Large intestine (tissue), 3 donors: Measurements from ENCODE around the gene EGR1. TPM values are rescaled to one million over a fixed set of nuclear protein-coding genes. Genes with fewer than 3 reads are reported as not detected.
"Not testable (repeated sequence)": the region's sequence is repeated elsewhere in the genome, so short reads cannot be mapped to it uniquely, and the experiment has no call there.

Experiments
- DNase-seq, 2 donors: peaks; one replicate each; pipeline versions ENCODE4 v3.0.0 to v3.0.0-alpha.2; 2013
- H3K27ac ChIP-seq: one replicate; pipeline ENCODE4 v1.5.1; 2013; ENCODE audit warnings: low read length
- H3K27me3 ChIP-seq: 2 replicates; pipeline ENCODE4 v1.6.1; 2013; ENCODE audit warnings: low read length; ENCODE audit not compliant: control insufficient read depth, insufficient read depth
- H3K36me3 ChIP-seq: 2 replicates; pipeline ENCODE4 v1.6.1; 2013; ENCODE audit warnings: low read length; ENCODE audit not compliant: control insufficient read depth, insufficient read depth
- H3K4me1 ChIP-seq: one replicate; pipeline ENCODE4 v1.6.1; 2013; ENCODE audit warnings: low read length; ENCODE audit not compliant: control insufficient read depth, insufficient read depth
- H3K4me3 ChIP-seq: one replicate; pipeline ENCODE4 v1.5.1; 2013; ENCODE audit warnings: low read length
- H3K9me3 ChIP-seq: one replicate; pipeline ENCODE4 v1.6.1; 2013; ENCODE audit warnings: mild to moderate bottlenecking, low read depth, low read length, moderate library complexity; ENCODE audit not compliant: control insufficient read depth
- WGBS: methylation state at CpG from one replicate; pipeline ENCODE4 v1.1.5; 2013; ENCODE audit warnings: low lambda C conversion rate; ENCODE audit not compliant: insufficient coverage; 5-methylcytosine and 5-hydroxymethylcytosine counted together
- polyA plus RNA-seq: library from polyadenylated mRNA; unstranded; fragments of 120-200 nt; gene quantifications from one replicate; pipeline ENCODE4 v1.2.1, GENCODE V29; 2013

EGR1 gene
- polyA plus RNA-seq, 1 donor, result 371 TPM

GRCh38 chr5:138468966-138469539 lies 3.8 kb downstream of the EGR1 start:
- Histone ChIP-seq H3K9me3 (no peaks in the 10 kb centered on the region), H3K27ac (no peak overlapping the region), H3K4me1 (peaks cover 13% of the 10 kb centered on the region), H3K36me3 (peaks cover 11% of the 10 kb centered on the region), H3K4me3 (no peak overlapping the region), H3K27me3 (peaks cover 3% of the 10 kb centered on the region)
- DNase-seq, result no peak
- WGBS, result 100% methylated on average over 3 of the region's 8 CpGs

- H3K9me3 ChIP-seq, result no peaks in the 10 kb centered on the region
- peaks cover 3% of the 10 kb centered on the region for H3K27me3 ChIP-seq
- H3K27ac ChIP-seq, result no peak overlapping the region
- no peak overlapping the region for H3K4me3 ChIP-seq
- peak in 1 of 2 donors; percentile 42 for DNase-seq
- H3K36me3 ChIP-seq, result peaks cover 11% of the 10 kb centered on the region
- peaks cover 13% of the 10 kb centered on the region for H3K4me1 ChIP-seq
- WGBS, result no CpG with 5 or more reads among the region's 8 CpGs
Observed at GRCh38 chr5:138469540-138470321, 4.5 kb downstream of the EGR1 start.

GRCh38 chr5:138470322-138471051 lies 5.2 kb downstream of the EGR1 start:
- Histone ChIP-seq H3K4me3 (no peak overlapping the region), H3K9me3 (no peaks in the 10 kb centered on the region), H3K36me3 (peaks cover 11% of the 10 kb centered on the region), H3K4me1 (peaks cover 13% of the 10 kb centered on the region), H3K27ac (no peak overlapping the region), H3K27me3 (peaks cover 3% of the 10 kb centered on the region)
- DNase-seq, result no peak
- WGBS, result no CpG with 5 or more reads among the region's 3 CpGs

- WGBS, result no CpG with 5 or more reads among the region's 2 CpGs
- Histone ChIP-seq H3K27ac (no peak overlapping the region), H3K4me3 (no peak overlapping the region), H3K36me3 (peaks cover 11% of the 10 kb centered on the region), H3K27me3 (peaks cover 3% of the 10 kb centered on the region), H3K9me3 (no peaks in the 10 kb centered on the region), H3K4me1 (peaks cover 12% of the 10 kb centered on the region)
- DNase-seq, result no peak
Observed at GRCh38 chr5:138471052-138471361, 5.7 kb downstream of the EGR1 start.

GRCh38 chr5:138472353-138472752 lies 7.1 kb downstream of the EGR1 start:
- Histone ChIP-seq H3K27me3 (no peaks in the 10 kb centered on the region), H3K27ac (no peak overlapping the region), H3K9me3 (no peaks in the 10 kb centered on the region), H3K4me3 (no peak overlapping the region), H3K4me1 (peaks cover under 1% of the 10 kb centered on the region), H3K36me3 (peaks cover 9% of the 10 kb centered on the region)
- WGBS, result no CpG with 5 or more reads among the region's 6 CpGs
- no peak for DNase-seq

- H3K4me1 ChIP-seq, H3K27ac ChIP-seq, DNase-seq, H3K4me3 ChIP-seq, H3K9me3 ChIP-seq, H3K36me3 ChIP-seq, H3K27me3 ChIP-seq: not testable (repeated sequence)
- no CpG with 5 or more reads among the region's 5 CpGs for WGBS
Observed at GRCh38 chr5:138473151-138473550, 7.9 kb downstream of the EGR1 start.

- H3K4me3 ChIP-seq, result no peak overlapping the region
- no peaks in the 10 kb centered on the region for H3K36me3 ChIP-seq
- no peak overlapping the region for H3K27ac ChIP-seq
- no peaks in the 10 kb centered on the region for H3K9me3 ChIP-seq
- whole genome bisulfite sequencing, result 78% methylated on average over 6 of the region's 7 CpGs
- no peaks in the 10 kb centered on the region for H3K4me1 ChIP-seq
- no peak for DNase-seq
- H3K27me3 ChIP-seq, result no peaks in the 10 kb centered on the region
Observed at GRCh38 chr5:138476918-138477317, 11.6 kb downstream of the EGR1 start.

GRCh38 chr5:138482638-138483037 lies 17.4 kb downstream of the EGR1 start:
- WGBS, result 64% methylated on average over 2 of the region's 4 CpGs
- no peaks in the 10 kb centered on the region for H3K9me3 ChIP-seq
- no peak overlapping the region for H3K4me3 ChIP-seq
- no peaks in the 10 kb centered on the region for H3K27me3 ChIP-seq
- H3K36me3 ChIP-seq, result no peaks in the 10 kb centered on the region
- no peaks in the 10 kb centered on the region for H3K4me1 ChIP-seq
- H3K27ac ChIP-seq, result no peak overlapping the region
- DNase-seq, result no peak

GRCh38 chr5:138488481-138488945 lies 23.2 kb downstream of the EGR1 start:
- peaks cover 27% of the 10 kb centered on the region for H3K4me1 ChIP-seq
- H3K27ac ChIP-seq, result no peak overlapping the region
- H3K4me3 ChIP-seq, result no peak overlapping the region
- no peaks in the 10 kb centered on the region for H3K36me3 ChIP-seq
- no peaks in the 10 kb centered on the region for H3K9me3 ChIP-seq
- peaks cover 19% of the 10 kb centered on the region for H3K27me3 ChIP-seq
- no CpG with 5 or more reads among the region's 5 CpGs for WGBS
- DNase-seq, result peak in 1 of 2 donors; percentile 42

GRCh38 chr5:138489683-138490061 lies 24.4 kb downstream of the EGR1 start:
- Histone ChIP-seq H3K36me3 (no peaks in the 10 kb centered on the region), H3K27me3 (peaks cover 19% of the 10 kb centered on the region), H3K9me3 (no peaks in the 10 kb centered on the region), H3K4me1 (peaks cover 30% of the 10 kb centered on the region), H3K27ac (no peak overlapping the region), H3K4me3 (no peak overlapping the region)
- no peak for DNase-seq
- whole genome bisulfite sequencing, result no CpG with 5 or more reads among the region's 5 CpGs
